HepG2 (cell line): ENCODE measurements around the gene ARL10. TPM values are rescaled to one million over a fixed set of nuclear protein-coding genes. Genes with fewer than 3 reads are reported as not detected.
A peak's percentile ranks its signal among the peaks of the same experiment; 100 is the strongest.

Source experiments
- CREB1 ChIP-seq, 2 experiments: fragments of 450-650 bp in 1 of 2; IDR thresholded peaks; 2 replicates each; pipeline ENCODE4 v1.6.1; 2016 to 2017; ENCODE audit warnings: control low read depth in 1 of 2, mild to moderate bottlenecking in 1 of 2, missing compliant biosample characterization in 1 of 2, missing genetic modification characterization in 1 of 2
- MAFF ChIP-seq: IDR thresholded peaks from 2 replicates; pipeline ENCODE4 v1.6.1; 2011; ENCODE audit warnings: low read depth, low read length, improper control_type of control experiment
- NFATC3 ChIP-seq: sonication (generic); formaldehyde crosslinking; IDR thresholded peaks from 2 replicates; pipeline ENCODE4 v1.5.1; 2020; ENCODE audit warnings: mild to moderate bottlenecking, missing genetic modification reagents
- PHF8 ChIP-seq: sonication (generic); formaldehyde crosslinking; IDR thresholded peaks from 2 replicates; pipeline ENCODE4 v1.5.0; 2020; ENCODE audit warnings: missing genetic modification reagents
- TBX3 ChIP-seq: fragments of 450-650 bp; IDR thresholded peaks from 2 replicates; pipeline ENCODE4 v1.6.1; 2017; ENCODE audit warnings: antibody characterized with exemption, mild to moderate bottlenecking, inconsistent platforms, borderline replicate concordance
- TGIF2 ChIP-seq: IDR thresholded peaks from 2 replicates; pipeline ENCODE4 v1.6.1; 2016; ENCODE audit warnings: control low read depth, missing compliant biosample characterization
- YY1 ChIP-seq: IDR thresholded peaks from 2 replicates; pipeline ENCODE4 v1.6.1; 2011; ENCODE audit warnings: low read length, low read depth, moderate library complexity, mild to moderate bottlenecking; ENCODE audit not compliant: insufficient read depth, insufficient replicate concordance
- ZNF761 ChIP-seq: sonication (generic); formaldehyde crosslinking; conservative IDR thresholded peaks from 2 replicates; pipeline ENCODE4 v1.4.0; 2020; ENCODE audit warnings: mild to moderate bottlenecking, missing genetic modification reagents
- polyA plus RNA-seq, 8 experiments: library from polyadenylated mRNA; depleted of rRNA in 3 of 8; stranded (reverse) in 7 of 8; unstranded in 1 of 8; fragments of >200 nt; fragmentation: Illumina TruSeq in 4 of 8; extraction: Trizol in 4 of 8; gene quantifications; 2 replicates each; pipeline versions ENCODE4 v1.2.1 to v1.2.3, GENCODE V29; 2011 to 2016; ENCODE audit warnings: low read depth in 4 of 8, missing spikeins in 1 of 8, mixed read lengths in 1 of 8; ENCODE audit not compliant: insufficient read depth in 1 of 8
- total RNA-seq, 5 experiments: library from RNA; depleted of rRNA; stranded (reverse); fragments of >200 nt; fragmentation: Illumina TruSeq; extraction: Trizol; gene quantifications; 2 replicates each; pipeline ENCODE4 v1.2.3, GENCODE V29; 2016; ENCODE audit warnings: low read depth in 1 of 5
- TF ChIP-seq, protein P1 (sequence below): sonication (generic); formaldehyde crosslinking; conservative IDR thresholded peaks from 2 replicates; pipeline ENCODE4 v1.4.0; 2020; ENCODE audit warnings: missing genetic modification reagents
- TF ChIP-seq, protein P2 (sequence below): sonication (generic); formaldehyde crosslinking; IDR thresholded peaks from 2 replicates; pipeline ENCODE4 v1.4.0; 2020; ENCODE audit warnings: missing genetic modification reagents
- TF ChIP-seq, protein P3 (sequence below): sonication (generic); formaldehyde crosslinking; IDR thresholded peaks from 2 replicates; pipeline ENCODE4 v1.9.0; 2021; ENCODE audit warnings: missing genetic modification reagents, borderline replicate concordance
- TF ChIP-seq, protein P4 (sequence below): sonication (generic); formaldehyde crosslinking; IDR thresholded peaks from 2 replicates; pipeline ENCODE4 v1.4.0; 2020; ENCODE audit warnings: mild to moderate bottlenecking, missing genetic modification reagents
- TF ChIP-seq, protein P5 (sequence below): fragments of 450-650 bp; IDR thresholded peaks from 2 replicates; pipeline ENCODE4 v1.6.1; 2016

The ARL10 gene
- total and polyA plus RNA-seq, 2 of the 13 experiments (the other 11 are each of a cell fraction or from before 2014, with no cell fraction given), result 0.18 to 0.50 TPM

DNA sequence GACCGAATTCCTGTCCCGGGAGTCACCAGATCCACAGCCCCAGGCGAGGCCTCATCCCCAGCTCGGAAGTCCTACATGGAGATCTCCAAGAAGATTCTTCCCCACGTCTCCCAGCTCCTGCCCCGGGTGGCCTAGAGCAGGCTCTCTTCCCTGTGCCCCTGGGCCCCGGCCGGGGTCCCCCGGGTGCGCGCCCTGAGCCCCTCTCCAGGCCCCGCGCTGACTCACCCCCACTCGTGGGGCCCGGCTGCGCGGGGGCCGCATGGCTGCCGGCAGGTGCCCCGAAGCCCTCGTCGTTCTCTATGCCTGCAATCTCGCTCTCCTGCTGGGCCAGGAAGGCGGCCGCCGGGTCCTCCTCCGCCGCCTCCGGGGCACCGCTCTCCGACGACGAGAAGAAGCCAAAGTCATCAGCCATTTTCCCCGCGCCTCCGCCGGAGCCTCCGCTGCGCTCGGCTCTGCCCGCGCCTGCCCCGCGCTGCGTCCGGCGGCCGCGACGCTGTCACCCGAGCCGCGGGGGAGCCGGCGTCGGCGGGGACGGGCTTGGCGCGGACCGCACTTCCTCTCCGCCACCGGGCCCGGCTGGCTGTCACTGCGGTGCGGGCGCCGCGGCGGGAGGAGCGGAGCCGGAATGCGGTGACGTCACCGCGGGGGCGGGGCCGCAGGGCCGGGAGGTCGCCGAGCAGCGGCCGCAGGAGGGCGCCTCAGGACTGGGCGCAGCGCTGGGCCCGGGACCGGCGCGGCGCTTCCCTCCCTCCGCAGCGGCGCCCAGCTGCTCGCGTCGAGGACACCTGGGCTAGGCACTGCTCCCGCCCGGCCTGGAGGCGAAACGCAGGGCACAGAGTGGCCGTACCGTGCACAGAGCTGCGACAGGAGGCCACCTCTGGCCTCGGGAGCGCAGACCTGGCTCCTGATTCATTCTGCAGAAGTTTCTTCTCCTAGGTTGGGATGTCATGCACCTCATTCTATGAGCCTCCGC is 51.0 kb downstream of the ARL10 start, which contains the start of gene CLTB (continued):
- TF ChIP-seq NFATC3 (CRISPR knock-in tag), result no peak
- peak; percentile 53 for TF ChIP-seq PHF8 (CRISPR knock-in tag)
- TF ChIP-seq, protein P1, sequence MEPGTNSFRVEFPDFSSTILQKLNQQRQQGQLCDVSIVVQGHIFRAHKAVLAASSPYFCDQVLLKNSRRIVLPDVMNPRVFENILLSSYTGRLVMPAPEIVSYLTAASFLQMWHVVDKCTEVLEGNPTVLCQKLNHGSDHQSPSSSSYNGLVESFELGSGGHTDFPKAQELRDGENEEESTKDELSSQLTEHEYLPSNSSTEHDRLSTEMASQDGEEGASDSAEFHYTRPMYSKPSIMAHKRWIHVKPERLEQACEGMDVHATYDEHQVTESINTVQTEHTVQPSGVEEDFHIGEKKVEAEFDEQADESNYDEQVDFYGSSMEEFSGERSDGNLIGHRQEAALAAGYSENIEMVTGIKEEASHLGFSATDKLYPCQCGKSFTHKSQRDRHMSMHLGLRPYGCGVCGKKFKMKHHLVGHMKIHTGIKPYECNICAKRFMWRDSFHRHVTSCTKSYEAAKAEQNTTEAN (CRISPR knock-in tag), result 0 out of 2 replicates have a peak, but pooled peaks have one; percentile 50
- TF ChIP-seq, protein P2, sequence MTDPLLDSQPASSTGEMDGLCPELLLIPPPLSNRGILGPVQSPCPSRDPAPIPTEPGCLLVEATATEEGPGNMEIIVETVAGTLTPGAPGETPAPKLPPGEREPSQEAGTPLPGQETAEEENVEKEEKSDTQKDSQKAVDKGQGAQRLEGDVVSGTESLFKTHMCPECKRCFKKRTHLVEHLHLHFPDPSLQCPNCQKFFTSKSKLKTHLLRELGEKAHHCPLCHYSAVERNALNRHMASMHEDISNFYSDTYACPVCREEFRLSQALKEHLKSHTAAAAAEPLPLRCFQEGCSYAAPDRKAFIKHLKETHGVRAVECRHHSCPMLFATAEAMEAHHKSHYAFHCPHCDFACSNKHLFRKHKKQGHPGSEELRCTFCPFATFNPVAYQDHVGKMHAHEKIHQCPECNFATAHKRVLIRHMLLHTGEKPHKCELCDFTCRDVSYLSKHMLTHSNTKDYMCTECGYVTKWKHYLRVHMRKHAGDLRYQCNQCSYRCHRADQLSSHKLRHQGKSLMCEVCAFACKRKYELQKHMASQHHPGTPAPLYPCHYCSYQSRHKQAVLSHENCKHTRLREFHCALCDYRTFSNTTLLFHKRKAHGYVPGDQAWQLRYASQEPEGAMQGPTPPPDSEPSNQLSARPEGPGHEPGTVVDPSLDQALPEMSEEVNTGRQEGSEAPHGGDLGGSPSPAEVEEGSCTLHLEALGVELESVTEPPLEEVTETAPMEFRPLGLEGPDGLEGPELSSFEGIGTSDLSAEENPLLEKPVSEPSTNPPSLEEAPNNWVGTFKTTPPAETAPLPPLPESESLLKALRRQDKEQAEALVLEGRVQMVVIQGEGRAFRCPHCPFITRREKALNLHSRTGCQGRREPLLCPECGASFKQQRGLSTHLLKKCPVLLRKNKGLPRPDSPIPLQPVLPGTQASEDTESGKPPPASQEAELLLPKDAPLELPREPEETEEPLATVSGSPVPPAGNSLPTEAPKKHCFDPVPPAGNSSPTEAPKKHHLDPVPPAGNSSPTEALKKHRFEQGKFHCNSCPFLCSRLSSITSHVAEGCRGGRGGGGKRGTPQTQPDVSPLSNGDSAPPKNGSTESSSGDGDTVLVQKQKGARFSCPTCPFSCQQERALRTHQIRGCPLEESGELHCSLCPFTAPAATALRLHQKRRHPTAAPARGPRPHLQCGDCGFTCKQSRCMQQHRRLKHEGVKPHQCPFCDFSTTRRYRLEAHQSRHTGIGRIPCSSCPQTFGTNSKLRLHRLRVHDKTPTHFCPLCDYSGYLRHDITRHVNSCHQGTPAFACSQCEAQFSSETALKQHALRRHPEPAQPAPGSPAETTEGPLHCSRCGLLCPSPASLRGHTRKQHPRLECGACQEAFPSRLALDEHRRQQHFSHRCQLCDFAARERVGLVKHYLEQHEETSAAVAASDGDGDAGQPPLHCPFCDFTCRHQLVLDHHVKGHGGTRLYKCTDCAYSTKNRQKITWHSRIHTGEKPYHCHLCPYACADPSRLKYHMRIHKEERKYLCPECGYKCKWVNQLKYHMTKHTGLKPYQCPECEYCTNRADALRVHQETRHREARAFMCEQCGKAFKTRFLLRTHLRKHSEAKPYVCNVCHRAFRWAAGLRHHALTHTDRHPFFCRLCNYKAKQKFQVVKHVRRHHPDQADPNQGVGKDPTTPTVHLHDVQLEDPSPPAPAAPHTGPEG, result 0 out of 2 replicates have a peak, but pooled peaks have one; percentile 55
- peak; percentile 99 for TF ChIP-seq CREB1 (IDR thresholded peaks at IDR 0.05)
- no peak for TF ChIP-seq CREB1 (CRISPR knock-in tag; IDR thresholded peaks at IDR 0.05)
- TF ChIP-seq MAFF, result no peak
- TF ChIP-seq, protein P3, sequence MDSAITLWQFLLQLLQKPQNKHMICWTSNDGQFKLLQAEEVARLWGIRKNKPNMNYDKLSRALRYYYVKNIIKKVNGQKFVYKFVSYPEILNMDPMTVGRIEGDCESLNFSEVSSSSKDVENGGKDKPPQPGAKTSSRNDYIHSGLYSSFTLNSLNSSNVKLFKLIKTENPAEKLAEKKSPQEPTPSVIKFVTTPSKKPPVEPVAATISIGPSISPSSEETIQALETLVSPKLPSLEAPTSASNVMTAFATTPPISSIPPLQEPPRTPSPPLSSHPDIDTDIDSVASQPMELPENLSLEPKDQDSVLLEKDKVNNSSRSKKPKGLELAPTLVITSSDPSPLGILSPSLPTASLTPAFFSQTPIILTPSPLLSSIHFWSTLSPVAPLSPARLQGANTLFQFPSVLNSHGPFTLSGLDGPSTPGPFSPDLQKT (CRISPR knock-in tag), result no peak
- TF ChIP-seq ZNF761, result 0 out of 2 replicates have a peak, but pooled peaks have one; percentile 25
- TF ChIP-seq YY1, result peak; percentile 72
- TF ChIP-seq TBX3, result no peak
- TF ChIP-seq, protein P4, sequence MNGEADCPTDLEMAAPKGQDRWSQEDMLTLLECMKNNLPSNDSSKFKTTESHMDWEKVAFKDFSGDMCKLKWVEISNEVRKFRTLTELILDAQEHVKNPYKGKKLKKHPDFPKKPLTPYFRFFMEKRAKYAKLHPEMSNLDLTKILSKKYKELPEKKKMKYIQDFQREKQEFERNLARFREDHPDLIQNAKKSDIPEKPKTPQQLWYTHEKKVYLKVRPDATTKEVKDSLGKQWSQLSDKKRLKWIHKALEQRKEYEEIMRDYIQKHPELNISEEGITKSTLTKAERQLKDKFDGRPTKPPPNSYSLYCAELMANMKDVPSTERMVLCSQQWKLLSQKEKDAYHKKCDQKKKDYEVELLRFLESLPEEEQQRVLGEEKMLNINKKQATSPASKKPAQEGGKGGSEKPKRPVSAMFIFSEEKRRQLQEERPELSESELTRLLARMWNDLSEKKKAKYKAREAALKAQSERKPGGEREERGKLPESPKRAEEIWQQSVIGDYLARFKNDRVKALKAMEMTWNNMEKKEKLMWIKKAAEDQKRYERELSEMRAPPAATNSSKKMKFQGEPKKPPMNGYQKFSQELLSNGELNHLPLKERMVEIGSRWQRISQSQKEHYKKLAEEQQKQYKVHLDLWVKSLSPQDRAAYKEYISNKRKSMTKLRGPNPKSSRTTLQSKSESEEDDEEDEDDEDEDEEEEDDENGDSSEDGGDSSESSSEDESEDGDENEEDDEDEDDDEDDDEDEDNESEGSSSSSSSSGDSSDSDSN, result peak; percentile 92
- TF ChIP-seq TGIF2 (CRISPR knock-in tag), result peak; percentile 32; the same call in 1 of the 2 replicates
- TF ChIP-seq, protein P5, sequence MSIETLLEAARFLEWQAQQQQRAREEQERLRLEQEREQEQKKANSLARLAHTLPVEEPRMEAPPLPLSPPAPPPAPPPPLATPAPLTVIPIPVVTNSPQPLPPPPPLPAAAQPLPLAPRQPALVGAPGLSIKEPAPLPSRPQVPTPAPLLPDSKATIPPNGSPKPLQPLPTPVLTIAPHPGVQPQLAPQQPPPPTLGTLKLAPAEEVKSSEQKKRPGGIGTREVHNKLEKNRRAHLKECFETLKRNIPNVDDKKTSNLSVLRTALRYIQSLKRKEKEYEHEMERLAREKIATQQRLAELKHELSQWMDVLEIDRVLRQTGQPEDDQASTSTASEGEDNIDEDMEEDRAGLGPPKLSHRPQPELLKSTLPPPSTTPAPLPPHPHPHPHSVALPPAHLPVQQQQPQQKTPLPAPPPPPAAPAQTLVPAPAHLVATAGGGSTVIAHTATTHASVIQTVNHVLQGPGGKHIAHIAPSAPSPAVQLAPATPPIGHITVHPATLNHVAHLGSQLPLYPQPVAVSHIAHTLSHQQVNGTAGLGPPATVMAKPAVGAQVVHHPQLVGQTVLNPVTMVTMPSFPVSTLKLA, result no peak
